OCI-LY3 (cell line): ENCODE results near the gene TRAPPC2L.

Experiments
- CTCF ChIP-seq: fragments of 200-600, 300-600 bp; sonication (generic); IDR thresholded peaks from 2 replicates; pipeline ENCODE4 v1.5.1; 2014; ENCODE audit warnings: antibody characterized with exemption, low read length, low read depth
- EZH2phosphoT487 ChIP-seq: fragments of 200-600 bp; shearing (Covaris generic); IDR thresholded peaks from 2 replicates; pipeline ENCODE4 v1.6.1; 2018; ENCODE audit warnings: antibody characterized with exemption, mixed run types, low read depth

DNA sequence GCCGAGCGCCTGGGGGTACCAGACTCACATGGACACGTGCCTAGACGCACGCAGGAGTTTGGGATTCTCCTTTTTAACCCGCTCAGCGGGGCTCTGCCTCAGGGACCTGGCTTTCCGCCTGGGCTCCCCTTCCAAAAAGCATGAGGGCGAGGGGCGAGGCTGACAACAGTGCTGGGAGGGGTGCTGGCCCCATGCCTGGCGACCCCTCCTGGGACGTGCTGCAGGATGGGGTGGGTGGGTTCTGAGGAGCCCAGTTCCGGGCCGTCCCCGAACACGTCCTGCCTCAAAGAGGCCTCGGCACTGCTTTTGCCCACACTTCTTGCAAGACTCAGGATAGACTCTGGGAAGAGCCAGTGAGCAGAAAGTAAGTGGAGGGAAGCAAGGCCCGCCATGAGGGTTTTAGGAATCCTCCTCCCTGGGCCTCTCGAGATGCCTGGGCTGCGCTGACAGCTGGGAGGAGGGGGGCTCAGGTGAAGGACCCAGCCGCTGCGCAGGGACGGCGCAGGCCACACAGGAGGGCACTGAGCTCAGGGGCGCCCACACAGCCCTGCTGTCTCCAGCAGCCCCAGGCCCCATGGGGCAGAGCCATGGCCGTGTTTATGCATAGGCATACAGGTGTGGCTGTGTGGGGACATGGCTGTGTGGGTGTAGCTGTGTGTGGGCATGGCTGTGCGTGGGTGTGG lies 24.9 kb downstream of the TRAPPC2L start:
- no peak for TF ChIP-seq CTCF
- TF ChIP-seq EZH2phosphoT487 = no peak
